NCI-H2227 (cell line): ENCODE results near the gene NRCAM.
"Not testable (repeated sequence)": the region's sequence is repeated elsewhere in the genome, so short reads cannot be mapped to it uniquely, and the experiment has no call there.

Source experiments
- DNase-seq: peaks from one replicate; lab custom pipeline; 2025; ENCODE audit not compliant: unreplicated experiment; lab: John Stamatoyannopoulos, UW

NRCAM gene

GRCh38 chr7:108348913-108349312 lies 107.3 kb downstream of the NRCAM start:
- DNase-seq: no peak

- no peak for DNase-seq
These were observed 108.6 kb downstream of the NRCAM start for GRCh38 chr7:108347616-108348015.

GRCh38 chr7:108345710-108346336 lies 110.4 kb downstream of the NRCAM start:
- DNase-seq: no peak

- DNase-seq: no peak
These were observed 115.3 kb downstream of the NRCAM start for GRCh38 chr7:108340856-108341411.

- not testable (repeated sequence) for DNase-seq
These were observed 115.8 kb downstream of the NRCAM start for GRCh38 chr7:108340406-108340805.

GRCh38 chr7:108335269-108335918 lies 120.8 kb downstream of the NRCAM start:
- DNase-seq: peak; percentile 91

GRCh38 chr7:108332937-108333336 lies 123.3 kb downstream of the NRCAM start:
- no peak for DNase-seq

- DNase-seq: peak; percentile 14
These were observed 124.3 kb downstream of the NRCAM start for GRCh38 chr7:108331971-108332370.

- no peak for DNase-seq
These were observed 126.0 kb downstream of the NRCAM start for GRCh38 chr7:108330227-108330626.

GRCh38 chr7:108329514-108329913 lies 126.7 kb downstream of the NRCAM start:
- DNase-seq: peak; percentile 70

GRCh38 chr7:108328174-108328651 lies 128.0 kb downstream of the NRCAM start:
- DNase-seq: peak; percentile 33

- no peak for DNase-seq
These were observed 128.9 kb downstream of the NRCAM start for GRCh38 chr7:108327353-108327752.

GRCh38 chr7:108326938-108327337 lies 129.3 kb downstream of the NRCAM start:
- no peak for DNase-seq

- no peak for DNase-seq
These were observed 131.9 kb downstream of the NRCAM start for GRCh38 chr7:108324053-108325038.

GRCh38 chr7:108322925-108323832 lies 133.1 kb downstream of the NRCAM start:
- DNase-seq: no peak

- DNase-seq: no peak
These were observed 134.2 kb downstream of the NRCAM start for GRCh38 chr7:108322046-108322445.

GRCh38 chr7:108321359-108321758 lies 134.9 kb downstream of the NRCAM start:
- no peak for DNase-seq

GRCh38 chr7:108316708-108317107 lies 139.5 kb downstream of the NRCAM start:
- DNase-seq: no peak

- no peak for DNase-seq
These were observed 141.7 kb downstream of the NRCAM start for GRCh38 chr7:108314551-108314950.

GRCh38 chr7:108314049-108314448 lies 142.2 kb downstream of the NRCAM start:
- no peak for DNase-seq
